A673 (cell line): ENCODE measurements around the gene TSHZ1.

ENCODE experiments used
- CTCF ChIP-seq: fragments of 300-800, 200-600 bp; sonication (generic); conservative IDR thresholded peaks from 2 replicates; pipeline ENCODE4 v1.5.1; 2017; ENCODE audit warnings: low read depth, mild to moderate bottlenecking, antibody characterized with exemption, low read length, moderate library complexity, mixed read lengths
- EZH2 ChIP-seq: fragments of 200-600 bp; sonication (generic); IDR thresholded peaks from 2 replicates; pipeline ENCODE4 v1.6.1; 2017; ENCODE audit warnings: borderline replicate concordance, low read depth, mild to moderate bottlenecking, mixed read lengths, antibody characterized with exemption, low read length; ENCODE audit not compliant: poor library complexity, severe bottlenecking

- no peak for TF ChIP-seq CTCF
- no peak for TF ChIP-seq EZH2
Observed at GRCh38 chr18:75319905-75320304, 109.3 kb downstream of the TSHZ1 start.
